ENCODE measurements around the gene ITGAV. TPM values are rescaled to one million over a fixed set of nuclear protein-coding genes. Genes with fewer than 3 reads are reported as not detected.

ITGAV gene
- total RNA-seq, 1 donor from 2014 or later = 251 TPM

GRCh38 chr2:186618696-186619095 lies 28.8 kb downstream of the ITGAV start:
- H3K36me3 ChIP-seq (ENCODE audit: control insufficient read depth, insufficient read depth, low read length) = no peaks in the 10 kb centered on the region
- TF ChIP-seq, protein P1, sequence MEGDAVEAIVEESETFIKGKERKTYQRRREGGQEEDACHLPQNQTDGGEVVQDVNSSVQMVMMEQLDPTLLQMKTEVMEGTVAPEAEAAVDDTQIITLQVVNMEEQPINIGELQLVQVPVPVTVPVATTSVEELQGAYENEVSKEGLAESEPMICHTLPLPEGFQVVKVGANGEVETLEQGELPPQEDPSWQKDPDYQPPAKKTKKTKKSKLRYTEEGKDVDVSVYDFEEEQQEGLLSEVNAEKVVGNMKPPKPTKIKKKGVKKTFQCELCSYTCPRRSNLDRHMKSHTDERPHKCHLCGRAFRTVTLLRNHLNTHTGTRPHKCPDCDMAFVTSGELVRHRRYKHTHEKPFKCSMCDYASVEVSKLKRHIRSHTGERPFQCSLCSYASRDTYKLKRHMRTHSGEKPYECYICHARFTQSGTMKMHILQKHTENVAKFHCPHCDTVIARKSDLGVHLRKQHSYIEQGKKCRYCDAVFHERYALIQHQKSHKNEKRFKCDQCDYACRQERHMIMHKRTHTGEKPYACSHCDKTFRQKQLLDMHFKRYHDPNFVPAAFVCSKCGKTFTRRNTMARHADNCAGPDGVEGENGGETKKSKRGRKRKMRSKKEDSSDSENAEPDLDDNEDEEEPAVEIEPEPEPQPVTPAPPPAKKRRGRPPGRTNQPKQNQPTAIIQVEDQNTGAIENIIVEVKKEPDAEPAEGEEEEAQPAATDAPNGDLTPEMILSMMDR (IDR thresholded peaks at IDR 0.05; ENCODE audit: insufficient read depth, low read length, poor library complexity, severe bottlenecking) = no peak
- no peak for DNase-seq (ENCODE audit: low read depth)
- H3K4me3 ChIP-seq (ENCODE audit: low read depth, low read length) = no peak overlapping the region
- H3K27me3 ChIP-seq (ENCODE audit: control insufficient read depth, insufficient read depth, low read length) = no peaks in the 10 kb centered on the region

DNA sequence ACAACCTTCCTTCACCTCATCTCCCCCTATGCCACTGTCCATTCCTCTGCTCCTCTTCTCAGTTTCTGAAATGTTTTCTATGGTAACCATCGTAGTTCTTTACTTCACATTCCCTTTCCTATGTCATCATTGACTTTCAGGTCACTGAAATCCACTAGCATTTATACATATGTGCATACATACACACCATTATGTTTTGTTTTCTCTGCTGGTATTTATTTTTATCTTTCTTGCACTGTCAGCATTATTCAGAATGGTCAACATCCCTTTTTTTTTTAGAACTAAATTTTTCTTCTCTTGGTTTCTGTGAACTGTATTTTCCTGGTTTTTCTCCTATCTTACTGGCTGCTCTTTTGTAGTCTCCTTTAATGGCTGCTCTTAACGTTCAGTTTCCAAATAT lies 33.2 kb downstream of the ITGAV start:
- DNase-seq (ENCODE audit: low read depth) = no peak
- Histone ChIP-seq H3K36me3 (ENCODE audit: control insufficient read depth, insufficient read depth, low read length) (no peaks in the 10 kb centered on the region), H3K27me3 (ENCODE audit: control insufficient read depth, insufficient read depth, low read length) (no peaks in the 10 kb centered on the region), H3K4me3 (ENCODE audit: low read depth, low read length) (no peak overlapping the region)
- TF ChIP-seq, protein P1 (IDR thresholded peaks at IDR 0.05; ENCODE audit: insufficient read depth, low read length, poor library complexity, severe bottlenecking) = no peak

DNA sequence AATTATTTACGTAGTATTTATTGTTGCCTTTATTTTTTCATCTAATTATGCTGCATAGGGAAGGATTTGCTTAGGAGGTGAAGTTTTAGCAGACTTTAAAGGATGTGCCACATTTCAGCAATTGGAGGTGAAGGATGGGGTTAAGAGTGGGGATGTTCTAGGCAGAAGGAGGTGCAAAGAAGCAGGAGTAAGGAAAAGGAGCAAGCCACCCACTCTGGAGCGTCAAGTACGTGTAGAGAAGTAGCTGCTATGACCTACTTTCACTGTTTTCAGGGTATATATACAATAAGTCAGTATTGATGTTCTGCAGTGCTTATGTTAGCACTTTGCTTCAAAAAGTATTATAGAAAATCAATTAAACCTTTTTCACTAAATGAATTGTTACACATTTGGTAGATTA lies 34.4 kb downstream of the ITGAV start:
- TF ChIP-seq, protein P1 (IDR thresholded peaks at IDR 0.05; ENCODE audit: insufficient read depth, low read length, poor library complexity, severe bottlenecking) = no peak
- no peak for DNase-seq (ENCODE audit: low read depth)
- H3K4me3 ChIP-seq (ENCODE audit: low read depth, low read length) = no peak overlapping the region
- H3K36me3 ChIP-seq (ENCODE audit: control insufficient read depth, insufficient read depth, low read length) = no peaks in the 10 kb centered on the region
- H3K27me3 ChIP-seq (ENCODE audit: control insufficient read depth, insufficient read depth, low read length) = no peaks in the 10 kb centered on the region

DNA sequence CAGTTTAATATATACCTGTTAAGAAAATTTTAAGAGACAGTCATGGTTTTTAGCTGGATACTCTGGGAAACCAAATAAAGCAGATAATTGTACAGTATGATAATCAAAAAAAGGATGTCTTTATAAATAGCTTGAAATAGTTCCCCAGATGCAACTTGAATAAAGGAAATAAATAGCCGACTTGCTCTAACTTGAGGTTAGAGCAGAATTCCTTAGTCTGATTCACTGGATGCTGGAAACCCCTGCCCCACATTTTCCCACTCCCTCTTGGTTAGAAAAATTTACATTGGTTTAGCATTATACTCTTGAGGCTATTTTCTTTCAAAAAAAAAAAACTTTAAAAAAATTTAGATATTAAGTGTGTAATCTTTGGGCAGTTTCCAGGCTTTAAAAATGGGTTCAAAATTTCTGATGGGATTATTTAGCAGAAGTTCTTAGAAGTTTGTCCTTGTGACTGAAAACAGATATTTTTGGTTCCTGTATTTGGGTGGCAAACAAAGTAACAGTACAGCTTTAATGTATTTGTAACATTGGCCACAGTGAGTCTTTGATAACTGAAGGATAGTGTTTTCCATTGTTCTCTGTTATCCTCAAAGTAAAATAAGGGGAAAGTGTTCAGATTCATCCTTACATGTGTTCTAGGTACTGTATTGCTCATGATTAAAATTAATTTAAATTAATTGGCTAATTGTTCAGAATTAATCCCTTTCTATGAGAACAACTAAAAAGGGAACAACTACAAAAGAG lies 39.6 kb downstream of the ITGAV start:
- TF ChIP-seq, protein P1 (IDR thresholded peaks at IDR 0.05; ENCODE audit: insufficient read depth, low read length, poor library complexity, severe bottlenecking) = no peak
- Histone ChIP-seq H3K27me3 (ENCODE audit: control insufficient read depth, insufficient read depth, low read length) (no peaks in the 10 kb centered on the region), H3K4me3 (ENCODE audit: low read depth, low read length) (no peak overlapping the region), H3K36me3 (ENCODE audit: control insufficient read depth, insufficient read depth, low read length) (no peaks in the 10 kb centered on the region)
- DNase-seq (ENCODE audit: low read depth) = no peak

- TF ChIP-seq, protein P1 (IDR thresholded peaks at IDR 0.05; ENCODE audit: insufficient read depth, low read length, poor library complexity, severe bottlenecking) = no peak
- no peaks in the 10 kb centered on the region for H3K27me3 ChIP-seq (ENCODE audit: control insufficient read depth, insufficient read depth, low read length)
- H3K36me3 ChIP-seq (ENCODE audit: control insufficient read depth, insufficient read depth, low read length) = no peaks in the 10 kb centered on the region
- DNase-seq (ENCODE audit: low read depth) = no peak
- H3K4me3 ChIP-seq (ENCODE audit: low read depth, low read length) = no peak overlapping the region
Measured at GRCh38 chr2:186632417-186632816, 42.6 kb downstream of the ITGAV start.

DNA sequence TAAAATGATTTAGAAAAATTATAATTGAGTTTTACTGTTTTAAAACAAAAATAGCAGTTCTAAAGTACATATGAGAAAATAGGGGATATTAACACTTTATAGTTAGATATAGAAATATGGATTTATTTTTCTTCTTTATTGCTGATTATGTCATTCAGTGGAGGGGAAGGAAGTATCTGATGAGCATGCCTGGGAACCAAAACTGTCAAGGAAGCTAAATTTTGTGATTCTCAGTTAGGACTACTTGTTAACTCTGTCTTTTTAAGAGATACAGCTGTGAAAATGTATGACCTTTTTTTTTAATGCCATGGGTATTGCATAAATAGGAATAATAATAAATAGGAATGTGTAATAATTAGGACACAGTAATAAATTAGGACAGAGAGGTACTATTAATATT lies 44.8 kb downstream of the ITGAV start:
- Histone ChIP-seq H3K36me3 (ENCODE audit: control insufficient read depth, insufficient read depth, low read length) (no peaks in the 10 kb centered on the region), H3K27me3 (ENCODE audit: control insufficient read depth, insufficient read depth, low read length) (no peaks in the 10 kb centered on the region), H3K4me3 (ENCODE audit: low read depth, low read length) (no peak overlapping the region)
- DNase-seq (ENCODE audit: low read depth) = no peak
- TF ChIP-seq, protein P1 (IDR thresholded peaks at IDR 0.05; ENCODE audit: insufficient read depth, low read length, poor library complexity, severe bottlenecking) = no peak
